Neural progenitor cell (in vitro differentiated cells): ENCODE results near the gene RNF169. TPM values are rescaled to one million over a fixed set of nuclear protein-coding genes. Genes with fewer than 3 reads are reported as not detected.

Source experiments
- DNase-seq: peaks from one replicate; pipeline ENCODE4 v3.0.0-alpha.2; 2016; ENCODE audit warnings: low spot score
- H2AFZ ChIP-seq: fragments of 200-600 bp; sonication (generic); replicated peaks from 2 replicates; pipeline ENCODE4 v1.6.1; 2016; ENCODE audit warnings: antibody characterized with exemption
- H3F3A ChIP-seq: fragments of 200-600 bp; sonication (generic); 2 replicates; pipeline ENCODE4 v1.6.1; 2016; ENCODE audit warnings: antibody characterized with exemption, low read depth
- H3K27ac ChIP-seq: fragments of 200-600 bp; sonication (generic); 2 replicates; pipeline ENCODE4 v1.5.1; 2016; ENCODE audit warnings: mild to moderate bottlenecking
- H3K27me3 ChIP-seq: fragments of 200-600 bp; sonication (generic); 2 replicates; pipeline ENCODE4 v1.6.1; 2016; ENCODE audit warnings: mild to moderate bottlenecking, moderate library complexity
- H3K36me3 ChIP-seq: fragments of 200-600 bp; sonication (generic); 2 replicates; pipeline ENCODE4 v1.5.1; 2016
- H3K4me1 ChIP-seq: fragments of 200-600 bp; sonication (generic); 2 replicates; pipeline ENCODE4 v1.6.1; 2016; ENCODE audit warnings: mixed run types
- H3K4me2 ChIP-seq: fragments of 200-600 bp; sonication (generic); 2 replicates; pipeline ENCODE4 v1.6.1; 2016
- H3K4me3 ChIP-seq: fragments of 200-600 bp; sonication (generic); 2 replicates; pipeline ENCODE4 v1.5.1; 2016
- H3K79me2 ChIP-seq: fragments of 200-600 bp; sonication (generic); 2 replicates; pipeline ENCODE4 v1.6.1; 2016; ENCODE audit warnings: low read depth
- H3K9ac ChIP-seq: fragments of 200-600 bp; sonication (generic); 2 replicates; pipeline ENCODE4 v1.6.1; 2016
- H3K9me3 ChIP-seq: fragments of 200-600 bp; sonication (generic); 2 replicates; pipeline ENCODE4 v1.5.1; 2016; ENCODE audit warnings: low read depth
- H4K20me1 ChIP-seq: fragments of 200-600 bp; sonication (generic); 2 replicates; pipeline ENCODE4 v1.6.1; 2016; ENCODE audit warnings: low read depth
- H3K27ac Mint-ChIP-seq: 3 replicates; pipeline ENCODE4 v1.8.0; 2021; ENCODE audit warnings: mixed read lengths
- H3K27me3 Mint-ChIP-seq: 2 replicates; pipeline ENCODE4 v1.8.0; 2022; ENCODE audit warnings: low read depth, mild to moderate bottlenecking, inconsistent platforms, moderate library complexity, mixed read lengths; ENCODE audit not compliant: insufficient read depth
- H3K36me3 Mint-ChIP-seq: 3 replicates; pipeline ENCODE4 v1.8.0; 2021; ENCODE audit warnings: mixed read lengths
- H3K4me1 Mint-ChIP-seq: 3 replicates; pipeline ENCODE4 v1.8.0; 2021; ENCODE audit warnings: mixed read lengths
- H3K4me3 Mint-ChIP-seq: 3 replicates; pipeline ENCODE4 v1.8.0; 2021; ENCODE audit warnings: mild to moderate bottlenecking, moderate library complexity, mixed read lengths
- H3K9me3 Mint-ChIP-seq: 3 replicates; pipeline ENCODE4 v1.8.0; 2020; ENCODE audit warnings: mixed read lengths
- CTCF ChIP-seq: fragments of 200-600 bp; sonication (generic); IDR thresholded peaks from 2 replicates; pipeline ENCODE4 v1.5.1; 2017; ENCODE audit warnings: antibody characterized with exemption, mild to moderate bottlenecking
- EZH2 ChIP-seq: fragments of 200-600 bp; sonication (generic); IDR thresholded peaks from 2 replicates; pipeline ENCODE4 v1.6.1; 2017; ENCODE audit warnings: antibody characterized with exemption, mild to moderate bottlenecking, moderate library complexity
- EZH2phosphoT487 ChIP-seq: fragments of 200-600 bp; sonication (generic); IDR thresholded peaks from 2 replicates; pipeline ENCODE4 v1.6.1; 2017; ENCODE audit warnings: antibody characterized with exemption
- total RNA-seq: library from RNA; depleted of rRNA; stranded (reverse); fragments of >200 nt; gene quantifications from 2 replicates; pipeline ENCODE4 v1.2.3, GENCODE V29; 2015; ENCODE audit warnings: low replicate concordance

Gene RNF169
- total RNA-seq, 1 donor from 2014 or later, result 30.2 TPM

DNA sequence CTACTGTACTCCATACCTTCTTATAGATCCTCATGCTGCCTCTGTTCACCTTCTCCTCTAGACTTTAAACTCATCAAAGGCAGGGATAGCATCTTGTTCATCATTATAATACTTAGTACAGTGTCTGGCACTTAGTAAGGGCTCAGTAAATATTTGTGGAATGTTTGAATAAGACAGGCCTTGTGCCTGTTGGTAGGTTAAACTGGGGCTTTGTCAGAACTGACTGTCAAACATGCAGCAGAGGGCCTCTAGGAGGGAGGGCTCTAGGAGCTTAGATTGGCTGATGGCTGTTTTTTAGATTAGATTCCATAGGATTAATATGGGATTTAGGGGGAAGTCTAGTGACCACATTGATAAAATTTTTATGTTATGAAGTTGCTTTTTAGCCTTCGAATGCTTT is 70.8 kb downstream of the RNF169 start:
- H3K27ac ChIP-seq, result no peak overlapping the region
- H3F3A ChIP-seq, result no peaks in the 10 kb centered on the region
- H3K4me3 ChIP-seq, result no peak overlapping the region
- no peak overlapping the region for H3K9ac ChIP-seq
- no peak for DNase-seq
- H3K9me3 ChIP-seq, result peaks cover 8% of the 10 kb centered on the region
- H3K36me3 Mint-ChIP-seq, result peaks cover 55% of the 10 kb centered on the region
- H3K4me1 Mint-ChIP-seq, result no peaks in the 10 kb centered on the region
- H3K27me3 Mint-ChIP-seq, result no peaks in the 10 kb centered on the region
- H3K4me1 ChIP-seq, result peaks cover 3% of the 10 kb centered on the region
- H3K79me2 ChIP-seq, result no peaks in the 10 kb centered on the region
- H4K20me1 ChIP-seq, result no peaks in the 10 kb centered on the region
- no peak for TF ChIP-seq EZH2
- no peak for TF ChIP-seq CTCF
- no peak for TF ChIP-seq EZH2phosphoT487
- peaks cover 5% of the 10 kb centered on the region for H3K36me3 ChIP-seq
- H3K9me3 Mint-ChIP-seq, result peaks cover 19% of the 10 kb centered on the region
- no peak overlapping the region for H2AFZ ChIP-seq
- H3K4me2 ChIP-seq, result no peak overlapping the region
- H3K4me3 Mint-ChIP-seq, result no peak overlapping the region
- H3K27me3 ChIP-seq, result no peaks in the 10 kb centered on the region
- H3K27ac Mint-ChIP-seq, result no peak overlapping the region

GRCh38 chr11:74820763-74821162 is 72.1 kb downstream of the RNF169 start:
- Histone ChIP-seq H3K4me1 (peaks cover under 1% of the 10 kb centered on the region), H3K4me3 (no peak overlapping the region), H3K27me3 (no peaks in the 10 kb centered on the region), H3K27ac (no peak overlapping the region), H3K9ac (no peak overlapping the region), H3F3A (no peaks in the 10 kb centered on the region), H3K9me3 (peaks cover 16% of the 10 kb centered on the region), H3K79me2 (no peaks in the 10 kb centered on the region), H3K4me2 (no peak overlapping the region), H4K20me1 (no peaks in the 10 kb centered on the region), H2AFZ (no peak overlapping the region), H3K36me3 (peaks cover 18% of the 10 kb centered on the region)
- TF ChIP-seq CTCF, result no peak
- TF ChIP-seq EZH2, result no peak
- no peak for TF ChIP-seq EZH2phosphoT487
- Mint-ChIP-seq H3K27ac (no peak overlapping the region), H3K4me1 (no peaks in the 10 kb centered on the region), H3K36me3 (peaks cover 64% of the 10 kb centered on the region), H3K4me3 (no peak overlapping the region), H3K27me3 (peaks cover 4% of the 10 kb centered on the region), H3K9me3 (peaks cover 33% of the 10 kb centered on the region)
- no peak for DNase-seq

GRCh38 chr11:74822170-74822569 is 73.5 kb downstream of the RNF169 start:
- H2AFZ ChIP-seq, result no peak overlapping the region
- H3K27me3 ChIP-seq, result no peaks in the 10 kb centered on the region
- peaks cover 23% of the 10 kb centered on the region for H3K36me3 ChIP-seq
- no peaks in the 10 kb centered on the region for H3K4me1 ChIP-seq
- no peak for TF ChIP-seq CTCF
- no peak for TF ChIP-seq EZH2
- no peak for TF ChIP-seq EZH2phosphoT487
- H3K4me3 ChIP-seq, result no peak overlapping the region
- peaks cover 47% of the 10 kb centered on the region for H3K9me3 Mint-ChIP-seq
- no peak for DNase-seq
- no peaks in the 10 kb centered on the region for H3F3A ChIP-seq
- peaks cover 4% of the 10 kb centered on the region for H3K27me3 Mint-ChIP-seq
- peaks cover 78% of the 10 kb centered on the region for H3K36me3 Mint-ChIP-seq
- H4K20me1 ChIP-seq, result no peaks in the 10 kb centered on the region
- H3K4me3 Mint-ChIP-seq, result no peak overlapping the region
- no peak overlapping the region for H3K27ac ChIP-seq
- H3K27ac Mint-ChIP-seq, result no peak overlapping the region
- H3K9ac ChIP-seq, result no peak overlapping the region
- H3K9me3 ChIP-seq, result peaks cover 30% of the 10 kb centered on the region
- no peaks in the 10 kb centered on the region for H3K79me2 ChIP-seq
- no peaks in the 10 kb centered on the region for H3K4me1 Mint-ChIP-seq
- H3K4me2 ChIP-seq, result no peak overlapping the region
